Measurements from ENCODE around the gene CCDC148. TPM values are rescaled to one million over a fixed set of nuclear protein-coding genes. Genes with fewer than 3 reads are reported as not detected.

Gene CCDC148
- polyA plus RNA-seq, 3 donors = not detected

DNA sequence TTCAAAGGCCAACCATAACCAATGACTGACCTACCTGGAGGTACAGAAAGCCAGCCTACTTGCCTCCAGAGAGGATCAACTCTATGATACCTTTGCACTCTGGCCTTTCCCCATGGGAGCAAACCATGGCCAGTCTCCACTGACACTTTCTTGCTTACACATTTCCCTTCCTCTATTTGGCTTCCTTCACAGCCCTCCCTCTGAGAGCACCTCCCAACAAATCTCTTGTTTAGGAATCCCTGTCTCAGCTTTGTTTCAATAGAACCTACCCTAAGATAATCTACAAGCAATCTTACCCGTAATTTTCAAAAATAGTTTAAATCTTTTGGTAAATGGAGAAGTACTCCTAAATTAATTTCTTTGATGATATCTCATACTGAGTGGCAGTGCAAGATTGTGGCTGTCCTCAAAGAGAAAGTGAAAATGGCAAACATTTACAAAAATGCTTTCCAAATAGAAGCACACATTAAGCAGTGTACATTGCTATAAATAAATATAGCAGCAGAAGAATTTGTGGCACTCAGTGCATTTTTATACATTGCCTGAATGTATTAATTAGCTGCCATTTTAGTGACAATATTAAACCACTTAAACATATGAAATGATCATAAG is 140.6 kb downstream of the CCDC148 start:
- H3K27me3 Mint-ChIP-seq (ENCODE audit: low read depth in 3 of 3) = no peaks in the 10 kb centered on the region
- H3K9me3 ChIP-seq (replicated peaks in 1 of 2; ENCODE audit: control insufficient read depth in 1 of 2, insufficient read depth in 1 of 2, low read length in 2 of 2) = no peaks in the 10 kb centered on the region
- DNase-seq = no peak
- H3K9ac ChIP-seq (ENCODE audit: insufficient read depth, low read length, poor library complexity, severe bottlenecking) = no peak overlapping the region
- H3K9me3 Mint-ChIP-seq = peaks cover under 1 to 5% (median 2%) of the 10 kb centered on the region in 7 donors
- no peaks in the 10 kb centered on the region for H4K20me1 ChIP-seq (ENCODE audit: insufficient read depth, low read length)
- no peaks in the 10 kb centered on the region for H3K79me2 ChIP-seq (ENCODE audit: insufficient read depth, low read length)
- no peaks in the 10 kb centered on the region for H3K27me3 ChIP-seq (ENCODE audit: control insufficient read depth in 2 of 2, insufficient read depth in 2 of 2, low read length in 2 of 2)
- intact Hi-C loops (cut with micrococcal nuclease) = no loop called here
- H3K27ac ChIP-seq (ENCODE audit: low read depth in 1 of 2, low read length in 2 of 2) = peak overlapping the region in 1 of 2 donors; percentile 16
- H3K4me3 Mint-ChIP-seq = peak overlapping the region; percentile 12 to 66
- H3K4me2 ChIP-seq (replicated peaks; ENCODE audit: extremely low read depth, low read length, poor library complexity, severe bottlenecking) = peak overlapping the region; percentile 47
- peak overlapping the region in 1 of 3 experiments; percentile 35 for H3K4me3 ChIP-seq (replicated peaks in 1 of 3; ENCODE audit: low read depth in 2 of 3, low read length in 3 of 3)
- peak overlapping the region in 3 of 7 donors; percentile 8 to 82 (median 10) for H3K27ac Mint-ChIP-seq
- peak overlapping the region; percentile 27 for H2AFZ ChIP-seq (ENCODE audit: insufficient read depth, low read depth, low read length, poor library complexity, severe bottlenecking)
- H3K36me3 ChIP-seq (replicated peaks in 1 of 2; ENCODE audit: control insufficient read depth in 1 of 2, insufficient read depth in 2 of 2, low read length in 2 of 2) = no peaks in the 10 kb centered on the region
- H3K4me1 ChIP-seq (ENCODE audit: control insufficient read depth in 1 of 2, insufficient read depth in 2 of 2, low read length in 2 of 2) = peaks cover 5 to 19% of the 10 kb centered on the region in 2 donors
- TF ChIP-seq, protein P1, sequence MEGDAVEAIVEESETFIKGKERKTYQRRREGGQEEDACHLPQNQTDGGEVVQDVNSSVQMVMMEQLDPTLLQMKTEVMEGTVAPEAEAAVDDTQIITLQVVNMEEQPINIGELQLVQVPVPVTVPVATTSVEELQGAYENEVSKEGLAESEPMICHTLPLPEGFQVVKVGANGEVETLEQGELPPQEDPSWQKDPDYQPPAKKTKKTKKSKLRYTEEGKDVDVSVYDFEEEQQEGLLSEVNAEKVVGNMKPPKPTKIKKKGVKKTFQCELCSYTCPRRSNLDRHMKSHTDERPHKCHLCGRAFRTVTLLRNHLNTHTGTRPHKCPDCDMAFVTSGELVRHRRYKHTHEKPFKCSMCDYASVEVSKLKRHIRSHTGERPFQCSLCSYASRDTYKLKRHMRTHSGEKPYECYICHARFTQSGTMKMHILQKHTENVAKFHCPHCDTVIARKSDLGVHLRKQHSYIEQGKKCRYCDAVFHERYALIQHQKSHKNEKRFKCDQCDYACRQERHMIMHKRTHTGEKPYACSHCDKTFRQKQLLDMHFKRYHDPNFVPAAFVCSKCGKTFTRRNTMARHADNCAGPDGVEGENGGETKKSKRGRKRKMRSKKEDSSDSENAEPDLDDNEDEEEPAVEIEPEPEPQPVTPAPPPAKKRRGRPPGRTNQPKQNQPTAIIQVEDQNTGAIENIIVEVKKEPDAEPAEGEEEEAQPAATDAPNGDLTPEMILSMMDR (IDR thresholded peaks at IDR 0.05) = no peak
- no peaks in the 10 kb centered on the region for H3K36me3 Mint-ChIP-seq
- peaks cover 22% of the 10 kb centered on the region for H3K4me1 Mint-ChIP-seq
- no CpG with 5 or more reads among the region's 1 CpG for WGBS (ENCODE audit: insufficient coverage)

DNA sequence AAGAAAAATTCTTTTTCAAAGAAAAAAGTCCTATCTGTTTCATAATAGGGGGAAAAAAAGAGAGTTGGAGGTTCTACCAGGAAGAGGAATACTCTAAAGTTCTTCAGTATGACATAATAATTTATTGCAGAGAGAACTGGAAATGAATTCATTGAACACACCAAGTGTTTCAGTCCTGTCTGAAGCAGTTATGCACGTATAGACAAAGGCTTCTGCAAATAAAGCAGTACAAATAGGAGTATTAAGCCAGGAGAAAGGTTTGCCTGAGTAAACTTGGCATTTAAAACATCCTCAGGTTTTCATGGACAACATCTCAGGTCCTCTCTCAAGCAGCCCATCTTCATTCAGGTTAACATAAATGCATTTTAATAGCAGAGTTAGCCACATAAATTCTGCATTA is 141.6 kb downstream of the CCDC148 start:
- Histone ChIP-seq H3K27ac (ENCODE audit: low read depth in 1 of 2, low read length in 2 of 2) (no peak overlapping the region), H3K4me2 (replicated peaks; ENCODE audit: extremely low read depth, low read length, poor library complexity, severe bottlenecking) (no peak overlapping the region), H2AFZ (ENCODE audit: insufficient read depth, low read depth, low read length, poor library complexity, severe bottlenecking) (no peak overlapping the region), H4K20me1 (ENCODE audit: insufficient read depth, low read length) (no peaks in the 10 kb centered on the region), H3K79me2 (ENCODE audit: insufficient read depth, low read length) (no peaks in the 10 kb centered on the region), H3K4me3 (replicated peaks in 1 of 3; ENCODE audit: low read depth in 2 of 3, low read length in 3 of 3) (no peak overlapping the region), H3K9ac (ENCODE audit: insufficient read depth, low read length, poor library complexity, severe bottlenecking) (no peak overlapping the region), H3K36me3 (replicated peaks in 1 of 2; ENCODE audit: control insufficient read depth in 1 of 2, insufficient read depth in 2 of 2, low read length in 2 of 2) (no peaks in the 10 kb centered on the region), H3K27me3 (ENCODE audit: control insufficient read depth in 2 of 2, insufficient read depth in 2 of 2, low read length in 2 of 2) (no peaks in the 10 kb centered on the region), H3K4me1 (ENCODE audit: control insufficient read depth in 1 of 2, insufficient read depth in 2 of 2, low read length in 2 of 2) (peaks cover 5 to 19% of the 10 kb centered on the region in 2 donors), H3K9me3 (replicated peaks in 1 of 2; ENCODE audit: control insufficient read depth in 1 of 2, insufficient read depth in 1 of 2, low read length in 2 of 2) (peaks cover 0 to 5% of the 10 kb centered on the region in 2 donors)
- WGBS (ENCODE audit: insufficient coverage) = 25% methylated on average over 1 of the region's 1 CpG
- TF ChIP-seq, protein P1 (IDR thresholded peaks at IDR 0.05) = no peak
- Mint-ChIP-seq H3K4me1 (peaks cover 22% of the 10 kb centered on the region), H3K36me3 (no peaks in the 10 kb centered on the region), H3K27me3 (ENCODE audit: low read depth in 3 of 3) (no peaks in the 10 kb centered on the region), H3K4me3 (no peak overlapping the region), H3K27ac (no peak overlapping the region), H3K9me3 (peaks cover 4 to 12% (median 8%) of the 10 kb centered on the region in 7 donors)
- intact Hi-C loops (cut with micrococcal nuclease) = no loop called here
- DNase-seq = no peak
